Esophagus muscularis mucosa (tissue), 4 donors: ENCODE data around the gene CARS1. TPM values are rescaled to one million over a fixed set of nuclear protein-coding genes. Genes with fewer than 3 reads are reported as not detected.

ENCODE experiments used
- DNase-seq: peaks from one replicate; pipeline ENCODE4 v3.0.0-alpha.2; 2017; ENCODE audit errors: extremely low spot score
- H3K27ac ChIP-seq, 4 donors: fragments of 200-600 bp; sonication (generic); replicated peaks in 1 of 4; 1 replicate in 3 of 4; 2 replicates in 1 of 4; pipeline ENCODE4 v1.5.1; 2016 to 2019; ENCODE audit warnings: mild to moderate bottlenecking in 1 of 4
- H3K27me3 ChIP-seq, 4 donors: fragments of 200-600 bp; sonication (generic); one replicate each; pipeline versions ENCODE4 v1.5.1 to v1.6.0; 2016 to 2019
- H3K36me3 ChIP-seq, 4 donors: fragments of 200-600 bp; sonication (generic); one replicate each; pipeline ENCODE4 v1.5.1; 2016 to 2019
- H3K4me1 ChIP-seq, 4 donors: fragments of 200-600 bp; sonication (generic); one replicate each; pipeline ENCODE4 v1.5.1; 2016 to 2019
- H3K4me3 ChIP-seq, 4 donors: fragments of 200-600 bp; sonication (generic); 1 replicate in 2 of 4; 2 replicates in 2 of 4; pipeline ENCODE4 v1.5.1; 2016 to 2019; ENCODE audit warnings: mild to moderate bottlenecking in 4 of 4, moderate library complexity in 1 of 4
- H3K9me3 ChIP-seq, 4 donors: fragments of 200-600 bp; sonication (generic); 1 replicate in 3 of 4; 2 replicates in 1 of 4; pipeline ENCODE4 v1.5.1; 2016 to 2019
- EP300 ChIP-seq: sonication (generic); formaldehyde crosslinking; IDR thresholded peaks from one replicate; pipeline ENCODE4 v1.6.1; 2017; ENCODE audit warnings: antibody characterized with exemption
- POLR2A ChIP-seq: fragments of 450-650 bp; IDR thresholded peaks from one replicate; pipeline ENCODE4 v1.6.1; 2017; ENCODE audit warnings: antibody characterized with exemption, moderate library complexity, mild to moderate bottlenecking, low read depth
- POLR2AphosphoS5 ChIP-seq, 2 donors: sonication (generic); formaldehyde crosslinking; IDR thresholded peaks; one replicate each; pipeline ENCODE4 v1.6.1; 2017; ENCODE audit warnings: antibody characterized with exemption in 2 of 2
- WGBS: methylation state at CpG from one replicate; pipeline ENCODE4 v1.1.5; 2018; 5-methylcytosine and 5-hydroxymethylcytosine counted together
- intact Hi-C: fragments of 100-400 bp; cut with DNase I; formaldehyde crosslinking; loops from one replicate; pipeline ENCODE4 v1.15.1; 2023
- total RNA-seq, 4 donors: library from RNA; depleted of rRNA; stranded (reverse); fragments of >200 nt; gene quantifications; one replicate each; pipeline versions ENCODE4 v1.1.0 to v1.2.1, GENCODE V29; 2016
- TF ChIP-seq, protein P1 (sequence below), 3 experiments: fragments of 200-600 bp in 2 of 3; fragments of 450-650 bp in 1 of 3; sonication (generic) in 2 of 3; IDR thresholded peaks; one replicate each; pipeline ENCODE4 v1.5.1; 2017 to 2019; ENCODE audit warnings: antibody characterized with exemption in 3 of 3, mild to moderate bottlenecking in 2 of 3, moderate library complexity in 1 of 3

Gene CARS1
- total RNA-seq, 4 donors from 2014 or later, result 30.3 to 35.6 (median 34.9) TPM

DNA sequence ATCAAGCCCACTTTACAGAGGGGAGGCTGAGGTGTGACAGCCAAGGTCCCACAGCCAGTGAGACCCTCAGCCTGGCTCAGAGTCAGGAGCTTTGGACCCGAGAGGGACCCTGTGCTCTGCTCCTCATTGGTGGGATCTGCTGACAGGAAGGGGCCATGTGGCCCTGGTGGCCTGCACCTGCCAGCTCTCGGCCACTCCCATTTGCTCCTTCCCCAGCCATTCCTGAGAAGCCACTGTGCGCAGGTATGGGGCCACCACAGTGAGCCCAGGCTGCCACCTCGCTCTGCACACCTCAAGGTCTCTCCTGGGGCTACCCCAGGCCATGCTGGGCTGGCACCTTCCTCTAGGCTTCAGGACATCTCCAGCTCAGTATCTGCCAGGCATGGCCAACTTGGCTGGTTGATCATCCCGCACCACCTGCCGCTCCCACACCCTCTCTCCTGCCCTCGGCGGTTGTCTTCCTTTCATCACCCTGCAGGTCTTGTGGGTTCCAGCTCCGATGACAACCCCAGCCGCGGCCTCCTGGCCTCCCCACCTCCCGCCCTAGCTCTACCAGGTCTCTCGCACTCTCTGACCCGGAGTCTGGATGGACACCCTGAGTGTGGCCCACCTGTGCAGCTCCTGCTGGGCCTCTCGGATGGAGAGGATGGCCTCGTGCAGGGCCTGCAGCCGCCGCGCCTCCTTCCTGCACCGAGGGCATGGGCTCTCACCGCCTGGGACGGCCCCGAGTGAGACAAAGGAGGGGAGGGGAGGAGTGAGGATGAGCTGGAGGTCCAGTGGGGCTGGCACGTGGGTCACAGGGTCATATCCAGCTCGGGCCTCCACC is 32.2 kb upstream of the CARS1 start:
- intact Hi-C loops, result loop anchor here (5.0 kb wide), 1 partner anchor 37 kb away; no protein-coding TSS in a partner anchor
- no peak overlapping the region for H3K27ac ChIP-seq
- H3K9me3 ChIP-seq, result no peaks in the 10 kb centered on the region
- no peak for DNase-seq
- H3K4me3 ChIP-seq, result no peak overlapping the region
- peaks cover 0 to 27% (median 13%) of the 10 kb centered on the region in 4 donors for H3K4me1 ChIP-seq
- no peaks in the 10 kb centered on the region for H3K27me3 ChIP-seq
- WGBS, result 89% methylated on average over 20 of the region's 25 CpGs
- peaks cover 17 to 69% (median 60%) of the 10 kb centered on the region in 4 donors for H3K36me3 ChIP-seq
- TF ChIP-seq POLR2AphosphoS5 (IDR thresholded peaks at IDR 0.05), result no peak
- no peak for TF ChIP-seq EP300
- TF ChIP-seq POLR2A, result no peak
- TF ChIP-seq, protein P1, sequence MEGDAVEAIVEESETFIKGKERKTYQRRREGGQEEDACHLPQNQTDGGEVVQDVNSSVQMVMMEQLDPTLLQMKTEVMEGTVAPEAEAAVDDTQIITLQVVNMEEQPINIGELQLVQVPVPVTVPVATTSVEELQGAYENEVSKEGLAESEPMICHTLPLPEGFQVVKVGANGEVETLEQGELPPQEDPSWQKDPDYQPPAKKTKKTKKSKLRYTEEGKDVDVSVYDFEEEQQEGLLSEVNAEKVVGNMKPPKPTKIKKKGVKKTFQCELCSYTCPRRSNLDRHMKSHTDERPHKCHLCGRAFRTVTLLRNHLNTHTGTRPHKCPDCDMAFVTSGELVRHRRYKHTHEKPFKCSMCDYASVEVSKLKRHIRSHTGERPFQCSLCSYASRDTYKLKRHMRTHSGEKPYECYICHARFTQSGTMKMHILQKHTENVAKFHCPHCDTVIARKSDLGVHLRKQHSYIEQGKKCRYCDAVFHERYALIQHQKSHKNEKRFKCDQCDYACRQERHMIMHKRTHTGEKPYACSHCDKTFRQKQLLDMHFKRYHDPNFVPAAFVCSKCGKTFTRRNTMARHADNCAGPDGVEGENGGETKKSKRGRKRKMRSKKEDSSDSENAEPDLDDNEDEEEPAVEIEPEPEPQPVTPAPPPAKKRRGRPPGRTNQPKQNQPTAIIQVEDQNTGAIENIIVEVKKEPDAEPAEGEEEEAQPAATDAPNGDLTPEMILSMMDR (IDR thresholded peaks at IDR 0.05), result no peak

DNA sequence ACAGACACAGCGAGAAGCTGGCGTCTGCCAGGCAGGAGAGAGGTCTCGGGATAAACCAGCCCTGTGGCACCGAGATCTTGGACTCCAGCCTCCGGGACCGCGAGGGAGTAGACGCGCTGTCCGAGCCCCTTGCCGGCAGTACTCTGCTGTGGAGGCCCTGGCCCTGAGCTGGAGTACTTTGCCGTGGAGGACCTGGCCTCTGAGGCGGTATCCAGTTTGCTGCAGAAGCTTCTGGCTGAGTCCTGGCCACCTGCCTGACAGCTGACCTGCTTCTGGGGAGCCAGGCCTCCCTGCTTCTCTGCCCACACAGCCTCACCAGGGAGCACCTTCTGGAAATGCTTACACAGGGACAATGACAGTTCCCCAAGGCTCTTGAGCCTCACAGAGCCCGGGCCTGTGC is 31.6 kb upstream of the CARS1 start:
- intact Hi-C loops, result no loop called here
- no peak overlapping the region for H3K27ac ChIP-seq
- H3K36me3 ChIP-seq, result peaks cover 12 to 62% (median 53%) of the 10 kb centered on the region in 4 donors
- peaks cover 0 to 23% (median 13%) of the 10 kb centered on the region in 4 donors for H3K4me1 ChIP-seq
- no peak for TF ChIP-seq POLR2AphosphoS5 (IDR thresholded peaks at IDR 0.05)
- no peak for TF ChIP-seq EP300
- TF ChIP-seq POLR2A, result no peak
- TF ChIP-seq, protein P1 (IDR thresholded peaks at IDR 0.05), result no peak
- H3K9me3 ChIP-seq, result no peaks in the 10 kb centered on the region
- 89% methylated on average over 14 of the region's 14 CpGs for WGBS
- H3K4me3 ChIP-seq, result no peak overlapping the region
- DNase-seq, result no peak
- no peaks in the 10 kb centered on the region for H3K27me3 ChIP-seq

DNA sequence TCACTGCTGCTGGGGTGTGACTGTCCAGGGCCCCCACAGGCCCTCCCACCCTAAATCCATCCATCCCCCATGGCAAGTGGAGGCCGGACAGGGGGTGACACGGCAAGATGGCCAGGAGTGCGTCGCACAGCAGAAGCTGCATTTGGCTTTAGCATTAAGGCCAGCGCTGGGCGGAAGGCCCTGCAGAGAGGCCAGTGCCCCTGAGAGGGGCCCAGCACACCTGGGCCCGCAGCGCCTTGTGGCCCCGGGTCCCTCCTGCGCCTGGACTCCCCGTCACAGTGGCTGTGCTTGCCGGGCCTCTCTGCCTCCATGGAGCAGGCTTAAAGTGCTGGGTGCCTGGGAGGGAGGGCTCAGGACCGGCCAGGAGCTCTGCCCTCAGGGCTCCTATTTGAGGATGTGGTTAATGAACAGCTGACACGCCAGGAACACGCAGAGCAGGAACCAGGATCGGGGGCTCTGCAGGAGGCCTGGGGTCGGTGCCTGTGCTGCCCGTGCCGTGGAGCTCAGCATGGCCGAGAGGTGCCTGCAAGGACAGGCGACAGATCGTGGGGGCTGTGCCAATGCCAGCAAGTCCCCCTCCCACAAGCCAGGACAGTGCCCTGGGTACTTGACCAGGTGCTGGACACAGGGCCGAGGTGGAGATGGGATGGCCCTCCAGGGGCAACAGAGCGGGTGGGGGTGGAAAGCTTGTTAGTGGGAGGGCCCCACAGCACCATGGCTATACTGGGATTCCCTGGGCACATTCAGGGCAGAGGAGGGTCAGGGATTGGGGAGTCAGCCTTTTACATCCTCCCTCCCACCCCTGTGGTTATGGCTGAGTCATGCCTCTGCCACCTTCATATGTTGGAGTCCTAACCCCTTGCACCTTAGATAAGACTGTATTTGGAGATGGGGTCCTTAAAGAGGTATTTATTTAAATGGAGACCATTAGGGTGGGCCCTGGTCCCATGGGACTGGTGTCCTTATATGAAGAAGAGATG is 30.9 kb upstream of the CARS1 start:
- peaks cover 0 to 18% (median 11%) of the 10 kb centered on the region in 4 donors for H3K4me1 ChIP-seq
- H3K36me3 ChIP-seq, result peaks cover 11 to 55% (median 48%) of the 10 kb centered on the region in 4 donors
- no peak overlapping the region for H3K4me3 ChIP-seq
- H3K27me3 ChIP-seq, result peaks cover 0 to 6% (median 0%) of the 10 kb centered on the region in 4 donors
- DNase-seq, result no peak
- intact Hi-C loops, result no loop called here
- no peak overlapping the region for H3K27ac ChIP-seq
- TF ChIP-seq, protein P1 (IDR thresholded peaks at IDR 0.05), result no peak
- TF ChIP-seq POLR2AphosphoS5 (IDR thresholded peaks at IDR 0.05) (no peak), EP300 (no peak), POLR2A (no peak)
- H3K9me3 ChIP-seq, result no peaks in the 10 kb centered on the region
- 80% methylated on average over 15 of the region's 24 CpGs for WGBS

DNA sequence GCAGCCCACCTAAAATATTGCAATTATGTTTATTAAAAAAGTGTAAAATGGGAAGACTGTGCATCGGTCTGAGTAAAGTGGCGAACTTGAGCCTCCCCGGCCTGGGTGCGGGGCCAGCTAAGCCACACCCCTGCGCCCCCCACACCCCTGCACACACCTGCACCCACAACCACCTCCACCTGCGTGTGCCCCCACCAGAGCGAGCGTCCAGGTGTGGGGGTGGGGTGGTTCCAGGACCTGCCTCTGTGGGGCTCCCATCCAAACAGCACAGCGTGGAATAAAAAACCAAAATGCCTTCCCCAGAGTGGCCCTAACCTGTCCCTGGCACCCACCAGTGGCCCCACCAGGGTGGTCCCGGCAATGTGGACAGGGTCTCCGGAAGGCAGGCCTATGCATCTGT is 30.1 kb upstream of the CARS1 start:
- H3K4me3 ChIP-seq, result no peak overlapping the region

More for the DNA sequence above, 30.1 kb upstream of the CARS1 start:
- H3K36me3 ChIP-seq, result peaks cover 7 to 49% (median 44%) of the 10 kb centered on the region in 4 donors
- peaks cover 0 to 11% (median 9%) of the 10 kb centered on the region in 4 donors for H3K4me1 ChIP-seq
- no peak for DNase-seq
- TF ChIP-seq EP300, result no peak
- TF ChIP-seq POLR2A, result no peak
- no peak for TF ChIP-seq POLR2AphosphoS5 (IDR thresholded peaks at IDR 0.05)
- TF ChIP-seq, protein P1 (IDR thresholded peaks at IDR 0.05), result no peak
- no peaks in the 10 kb centered on the region for H3K9me3 ChIP-seq
- intact Hi-C loops, result no loop called here
- H3K27ac ChIP-seq, result no peak overlapping the region
- H3K27me3 ChIP-seq, result peaks cover 0 to 6% (median 0%) of the 10 kb centered on the region in 4 donors
- WGBS, result 87% methylated on average over 9 of the region's 11 CpGs
